GM10248 (cell line): ENCODE data around the gene FHIP2A.

Experiments
- CTCF ChIA-PET: fragments of 300-600 bp; sonication (Branson Sonifier 250); formaldehyde crosslinking; extraction: SDS; loops from one replicate; lab custom pipeline; 2021; ENCODE audit warnings: antibody characterized with exemption; lab: Yijun Ruan, JAX
- POLR2A ChIA-PET: fragments of 350-650 bp; sonication (Branson Sonifier 250); formaldehyde crosslinking; extraction: SDS; loops from one replicate; lab custom pipeline; 2020; ENCODE audit warnings: antibody characterized with exemption; lab: Yijun Ruan, JAX
- DNase-seq: peaks from one replicate; pipeline ENCODE4 v3.0.0; 2012; ENCODE audit errors: extremely low spot score
- CTCF ChIP-seq: IDR thresholded peaks from 2 replicates; pipeline ENCODE4 v1.5.1; 2012; ENCODE audit warnings: mild to moderate bottlenecking, low read depth; ENCODE audit errors: extremely low read depth, missing control alignments, control extremely low read depth

FHIP2A gene

GRCh38 chr10:114823077-114823463 lies 1.5 kb downstream of the FHIP2A start:
- POLR2A ChIA-PET: no interaction called here
- no peak for DNase-seq
- CTCF ChIA-PET: interaction anchor here (0.7 to 2.8 kb wide), 9 partner anchors 9 to 324 kb away, joined by 3 to 45 read pairs (median 4); no protein-coding TSS in a partner anchor
- TF ChIP-seq CTCF: no peak

GRCh38 chr10:114824391-114824790 lies 2.8 kb downstream of the FHIP2A start:
- no peak for TF ChIP-seq CTCF
- CTCF ChIA-PET: interaction anchor here (1.0 to 1.3 kb wide), 2 partner anchors 7 to 10 kb away, joined by 3 read pairs; no protein-coding TSS in a partner anchor
- POLR2A ChIA-PET: no interaction called here
- no peak for DNase-seq

- DNase-seq: peak; percentile 77
- ChIA-PET POLR2A (no interaction called here), CTCF (interaction anchor here (1.1 to 1.3 kb wide), 2 partner anchors 9 to 11 kb away, joined by 3 to 4 read pairs; no protein-coding TSS in a partner anchor)
- no peak for TF ChIP-seq CTCF
Observed at GRCh38 chr10:114825513-114826253, 4.1 kb downstream of the FHIP2A start.

GRCh38 chr10:114829160-114829909 lies 7.8 kb downstream of the FHIP2A start:
- TF ChIP-seq CTCF: no peak
- ChIA-PET CTCF (interaction anchor here (1.2 to 6.3 kb wide), 5 partner anchors 8 to 50 kb away, joined by 3 to 45 read pairs (median 4); partner anchors contain the start of gene FHIP2A), POLR2A (no interaction called here)
- no peak for DNase-seq

GRCh38 chr10:114831186-114831867 lies 9.7 kb downstream of the FHIP2A start:
- CTCF ChIA-PET: interaction anchor here (1.2 to 6.3 kb wide), 5 partner anchors 10 to 48 kb away, joined by 4 to 45 read pairs (median 7); partner anchors contain the start of gene FHIP2A
- no peak for DNase-seq
- POLR2A ChIA-PET: no interaction called here
- TF ChIP-seq CTCF: no peak

- POLR2A ChIA-PET: no interaction called here
- CTCF ChIA-PET: interaction anchor here (0.8 to 1.8 kb wide), 3 partner anchors 8 to 16 kb away, joined by 3 to 5 read pairs (median 3); partner anchors contain the start of gene FHIP2A
- DNase-seq: no peak
- no peak for TF ChIP-seq CTCF
Observed at GRCh38 chr10:114837690-114838089, 16.1 kb downstream of the FHIP2A start.
